CD4-positive, alpha-beta T cell (primary cell): ENCODE data around the gene DGKI. TPM values are rescaled to one million over a fixed set of nuclear protein-coding genes. Genes with fewer than 3 reads are reported as not detected.
"Not testable (repeated sequence)": the region's sequence is repeated elsewhere in the genome, so short reads cannot be mapped to it uniquely, and the experiment has no call there.

Source experiments
- ATAC-seq: fragments of 200-7000 bp; cut with Tn5 transposase; one replicate; pipeline ENCODE4 v1.10.0; 2022; ENCODE audit warnings: mild to moderate bottlenecking; ENCODE audit not compliant: poor library complexity
- CTCF ChIA-PET: fragments of 350-600 bp; sonication (Branson Sonifier 250); formaldehyde crosslinking; loops from one replicate; lab custom pipeline; 2021; ENCODE audit warnings: antibody characterized with exemption, inconsistent platforms; lab: Charles Lee
- POLR2A ChIA-PET: fragments of 350-600 bp; sonication (Branson Sonifier 250); formaldehyde crosslinking; loops from one replicate; lab custom pipeline; 2021; ENCODE audit warnings: antibody characterized with exemption, inconsistent platforms; lab: Charles Lee
- DNase-seq, 14 experiments: peaks; one replicate each; pipeline ENCODE4 v3.0.0-alpha.2; 2013 to 2020; ENCODE audit warnings: mixed read lengths in 2 of 14
- H3K27ac ChIP-seq, 2 donors: one replicate each; pipeline versions ENCODE4 v1.5.1 to v1.7.0; 2013; ENCODE audit warnings: low read length in 2 of 2, low read depth in 1 of 2, mild to moderate bottlenecking in 1 of 2
- H3K27me3 ChIP-seq, 2 experiments: 1 replicate in 1 of 2; 2 replicates in 1 of 2; pipeline versions ENCODE4 v1.6.1 to v1.7.0; 2013; ENCODE audit warnings: low read length in 2 of 2, control low read depth in 1 of 2, mild to moderate bottlenecking in 1 of 2, moderate library complexity in 1 of 2; ENCODE audit not compliant: insufficient read depth in 2 of 2, control insufficient read depth in 1 of 2
- H3K36me3 ChIP-seq: one replicate; pipeline ENCODE4 v1.6.1; 2013; ENCODE audit warnings: low read length, control low read depth; ENCODE audit not compliant: insufficient read depth
- H3K4me1 ChIP-seq: one replicate; pipeline ENCODE4 v1.6.1; 2013; ENCODE audit warnings: low read length, control low read depth; ENCODE audit not compliant: insufficient read depth
- H3K4me3 ChIP-seq: one replicate; pipeline ENCODE4 v1.5.1; 2013; ENCODE audit warnings: mild to moderate bottlenecking, low read length, moderate library complexity
- H3K9me3 ChIP-seq, 2 experiments: 1 replicate in 1 of 2; 2 replicates in 1 of 2; pipeline versions ENCODE4 v1.6.1 to v1.7.0; 2013; ENCODE audit warnings: low read length in 2 of 2, mild to moderate bottlenecking in 2 of 2, control low read depth in 1 of 2, moderate library complexity in 1 of 2; ENCODE audit not compliant: control insufficient read depth in 1 of 2, insufficient read depth in 1 of 2
- H3K27ac Mint-ChIP-seq: one replicate; pipeline ENCODE4 v1.8.0; 2020; ENCODE audit warnings: mixed read lengths
- H3K27me3 Mint-ChIP-seq: one replicate; pipeline ENCODE4 v1.8.0; 2021; ENCODE audit warnings: mixed read lengths
- H3K36me3 Mint-ChIP-seq: one replicate; pipeline ENCODE4 v1.8.0; 2021; ENCODE audit warnings: low read depth, mixed read lengths
- H3K4me1 Mint-ChIP-seq: one replicate; pipeline ENCODE4 v1.8.0; 2021; ENCODE audit warnings: low read depth, mixed read lengths
- H3K4me3 Mint-ChIP-seq: one replicate; pipeline ENCODE4 v1.8.0; 2020; ENCODE audit warnings: mild to moderate bottlenecking, mixed read lengths
- H3K9me3 Mint-ChIP-seq: one replicate; pipeline ENCODE4 v1.8.0; 2020; ENCODE audit warnings: mixed read lengths
- intact Hi-C, 2 experiments: fragments of 100-400 bp; cut with DNase I in 1 of 2; cut with micrococcal nuclease in 1 of 2; formaldehyde crosslinking; loops; one replicate each; pipeline versions ENCODE4 v1.15.1 to v1.9.0; 2023 to 2025; cut with DNase I, micrococcal nuclease
- total RNA-seq, 174 experiments: library from RNA in 2 of 174; stranded (reverse) in 2 of 174; gene quantifications; one replicate each; pipeline ENCODE4 v1.2.3 and lab custom pipeline; 2021 to 2026
- TF ChIP-seq, protein P1 (sequence below): fragments of 200-600 bp; IDR thresholded peaks from one replicate; pipeline ENCODE4 v1.8.0; 2022; ENCODE audit warnings: antibody characterized with exemption, mild to moderate bottlenecking

DGKI gene
- total RNA-seq, 2 experiments from 2014 or later = not detected

DNA sequence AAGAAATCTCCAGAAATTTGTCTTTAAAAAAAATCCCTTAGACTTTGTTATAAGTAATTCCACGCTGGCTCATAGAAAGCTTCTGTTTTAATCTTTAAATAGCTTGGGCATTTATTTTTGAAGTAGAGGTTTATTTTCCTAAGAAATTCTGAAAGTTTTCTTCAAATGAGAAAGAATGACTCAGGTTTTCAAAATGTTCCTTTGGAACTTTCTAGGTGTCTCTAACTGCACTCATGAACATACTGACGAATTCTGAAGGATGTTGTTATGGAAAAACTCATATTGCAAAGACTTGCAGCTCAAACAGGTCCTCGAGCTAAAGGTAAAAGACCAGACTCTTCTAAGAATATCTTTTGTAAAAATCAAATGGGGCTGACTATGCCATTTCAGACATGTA is 10.7 kb downstream of the DGKI start:
- Histone ChIP-seq H3K27ac (no peak overlapping the region), H3K36me3 (no peaks in the 10 kb centered on the region), H3K9me3 (peaks cover 9% of the 10 kb centered on the region in 2 experiments), H3K4me3 (no peak overlapping the region), H3K27me3 (peaks cover 6 to 7% of the 10 kb centered on the region in 2 experiments), H3K4me1 (no peaks in the 10 kb centered on the region)
- ChIA-PET CTCF (no interaction called here), POLR2A (no interaction called here)
- Mint-ChIP-seq H3K4me1 (no peaks in the 10 kb centered on the region), H3K36me3 (no peaks in the 10 kb centered on the region), H3K27ac (no peak overlapping the region), H3K9me3 (peaks cover 5% of the 10 kb centered on the region), H3K27me3 (peaks cover 35% of the 10 kb centered on the region), H3K4me3 (no peak overlapping the region)
- ATAC-seq (no peak), DNase-seq (no peak)
- intact Hi-C loops = no loop called here
- TF ChIP-seq, protein P1, sequence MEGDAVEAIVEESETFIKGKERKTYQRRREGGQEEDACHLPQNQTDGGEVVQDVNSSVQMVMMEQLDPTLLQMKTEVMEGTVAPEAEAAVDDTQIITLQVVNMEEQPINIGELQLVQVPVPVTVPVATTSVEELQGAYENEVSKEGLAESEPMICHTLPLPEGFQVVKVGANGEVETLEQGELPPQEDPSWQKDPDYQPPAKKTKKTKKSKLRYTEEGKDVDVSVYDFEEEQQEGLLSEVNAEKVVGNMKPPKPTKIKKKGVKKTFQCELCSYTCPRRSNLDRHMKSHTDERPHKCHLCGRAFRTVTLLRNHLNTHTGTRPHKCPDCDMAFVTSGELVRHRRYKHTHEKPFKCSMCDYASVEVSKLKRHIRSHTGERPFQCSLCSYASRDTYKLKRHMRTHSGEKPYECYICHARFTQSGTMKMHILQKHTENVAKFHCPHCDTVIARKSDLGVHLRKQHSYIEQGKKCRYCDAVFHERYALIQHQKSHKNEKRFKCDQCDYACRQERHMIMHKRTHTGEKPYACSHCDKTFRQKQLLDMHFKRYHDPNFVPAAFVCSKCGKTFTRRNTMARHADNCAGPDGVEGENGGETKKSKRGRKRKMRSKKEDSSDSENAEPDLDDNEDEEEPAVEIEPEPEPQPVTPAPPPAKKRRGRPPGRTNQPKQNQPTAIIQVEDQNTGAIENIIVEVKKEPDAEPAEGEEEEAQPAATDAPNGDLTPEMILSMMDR = no peak

DNA sequence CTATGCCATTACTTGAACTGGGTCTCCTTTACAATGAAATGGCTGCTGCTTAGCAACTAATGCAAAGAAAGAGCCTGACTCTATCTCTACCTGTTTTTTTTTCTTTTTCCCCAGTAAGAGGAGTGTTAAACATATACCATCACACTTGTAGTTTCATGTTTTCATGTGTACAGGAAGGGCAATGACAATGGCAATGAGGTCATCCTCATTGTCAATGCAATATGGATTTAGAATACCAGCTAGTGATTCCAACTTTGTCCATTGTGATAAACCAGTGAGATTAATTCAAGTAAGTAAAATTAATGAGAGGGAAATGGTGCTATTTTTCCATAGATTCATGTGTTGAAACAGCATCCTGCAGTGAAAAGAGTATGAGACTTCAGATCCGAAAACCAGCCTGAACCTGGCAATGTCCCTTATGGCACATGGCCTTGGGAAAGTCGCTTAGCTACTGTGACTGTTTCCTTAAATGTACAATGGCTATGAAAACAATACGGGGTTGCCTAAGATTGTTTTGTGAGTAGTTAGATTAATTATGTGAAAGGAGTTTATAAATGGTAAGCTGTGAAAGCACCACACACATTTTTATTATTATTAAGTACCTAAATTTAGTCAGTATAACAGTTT is 11.2 kb downstream of the DGKI start:
- intact Hi-C loops = no loop called here
- Mint-ChIP-seq H3K4me3 (no peak overlapping the region), H3K9me3 (peaks cover 5% of the 10 kb centered on the region), H3K4me1 (no peaks in the 10 kb centered on the region), H3K36me3 (no peaks in the 10 kb centered on the region), H3K27me3 (peaks cover 31% of the 10 kb centered on the region), H3K27ac (no peak overlapping the region)
- Histone ChIP-seq H3K27me3 (peaks cover 6% of the 10 kb centered on the region in 2 experiments), H3K4me3 (no peak overlapping the region), H3K36me3 (no peaks in the 10 kb centered on the region), H3K9me3 (peaks cover 9% of the 10 kb centered on the region in 2 experiments), H3K4me1 (no peaks in the 10 kb centered on the region), H3K27ac (no peak overlapping the region)
- no peak for DNase-seq
- TF ChIP-seq, protein P1 = no peak
- ChIA-PET POLR2A (no interaction called here), CTCF (no interaction called here)
- ATAC-seq = no peak

DNA sequence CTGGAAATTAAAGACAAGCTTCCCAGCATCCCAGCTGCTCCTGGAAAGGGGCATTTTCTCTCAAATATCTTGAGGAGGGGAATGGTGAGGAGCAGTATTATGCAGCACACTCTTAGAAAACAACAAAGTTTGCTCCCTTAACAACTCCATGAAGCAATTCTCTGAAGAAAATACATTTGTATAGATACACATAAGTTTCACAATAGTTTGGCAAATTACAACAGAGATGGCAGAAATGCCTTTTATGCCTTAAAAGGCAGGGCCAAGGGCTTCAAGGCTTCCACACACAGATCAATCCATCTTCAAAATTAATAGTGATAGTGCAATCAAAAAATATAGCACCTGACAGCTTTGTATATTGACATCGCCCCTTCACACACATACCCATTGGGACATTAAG is 12.2 kb downstream of the DGKI start:
- TF ChIP-seq, protein P1 = no peak
- no peak for DNase-seq
- Histone ChIP-seq H3K36me3 (no peaks in the 10 kb centered on the region), H3K27me3 (peaks cover 6% of the 10 kb centered on the region in 2 experiments), H3K27ac (no peak overlapping the region), H3K4me3 (no peak overlapping the region), H3K9me3 (peaks cover 9% of the 10 kb centered on the region in 2 experiments), H3K4me1 (no peaks in the 10 kb centered on the region)
- no peaks in the 10 kb centered on the region for H3K4me1 Mint-ChIP-seq
- peaks cover 27% of the 10 kb centered on the region for H3K27me3 Mint-ChIP-seq
- H3K4me3 Mint-ChIP-seq = no peak overlapping the region
- POLR2A ChIA-PET = no interaction called here
- H3K36me3 Mint-ChIP-seq = no peaks in the 10 kb centered on the region
- CTCF ChIA-PET = no interaction called here
- ATAC-seq = no peak
- H3K27ac Mint-ChIP-seq = no peak overlapping the region
- H3K9me3 Mint-ChIP-seq = peaks cover 5% of the 10 kb centered on the region
- intact Hi-C loops = no loop called here

GRCh38 chr7:137832990-137833389 is 13.8 kb downstream of the DGKI start:
- H3K4me1 Mint-ChIP-seq, POLR2A ChIA-PET, CTCF ChIA-PET, H3K9me3 ChIP-seq, intact Hi-C loops, H3K4me3 ChIP-seq, H3K9me3 Mint-ChIP-seq, H3K4me1 ChIP-seq, H3K4me3 Mint-ChIP-seq, H3K36me3 ChIP-seq, DNase-seq, H3K27me3 ChIP-seq, ATAC-seq, H3K27ac Mint-ChIP-seq, H3K27ac ChIP-seq, H3K36me3 Mint-ChIP-seq: not testable (repeated sequence)
- peaks cover 33% of the 10 kb centered on the region for H3K27me3 Mint-ChIP-seq
